Left cardiac atrium (tissue), 4 donors: ENCODE results near the gene RFX6. TPM values are rescaled to one million over a fixed set of nuclear protein-coding genes. Genes with fewer than 3 reads are reported as not detected.
"Not testable (repeated sequence)": the region's sequence is repeated elsewhere in the genome, so short reads cannot be mapped to it uniquely, and the experiment has no call there.

Source experiments
- ATAC-seq, 2 donors: fragments of 200-7000 bp; cut with Tn5 transposase; one replicate each; pipeline ENCODE4 v1.9.1; 2020; ENCODE audit warnings: mild to moderate bottlenecking in 2 of 2, moderate library complexity in 2 of 2
- DNase-seq: peaks from one replicate; pipeline ENCODE4 v3.0.0-alpha.2; 2020
- intact Hi-C, 2 donors: fragments of 100-400 bp; cut with DNase I; formaldehyde crosslinking; loops; one replicate each; pipeline versions ENCODE4 v1.14.1 to v1.15.1; 2022 to 2023
- long read RNA-seq: library from polyadenylated mRNA; unstranded; transcript quantifications from one replicate; pipeline ENCODE4 v2.0.0, GENCODE V29; 2021
- total RNA-seq, 2 donors: library from RNA; stranded (reverse); fragmentation: NEBNext Ultra II Directional; extraction: Animal tissue kit (Norgen Biotek cat#: 25700); gene quantifications; one replicate each; pipeline ENCODE4 v1.2.1, GENCODE V29; 2021
- donor health status: DM: no; HTN: yes; CAD: no.
- donor health status: DM: no; HTN: yes; CAD: no; lungs with severe emphysema.
- donor health status: DM: yes; HTN: yes; CAD: no.
- donor health status: Dilated cardiomyopathy.

Gene RFX6, protein sequence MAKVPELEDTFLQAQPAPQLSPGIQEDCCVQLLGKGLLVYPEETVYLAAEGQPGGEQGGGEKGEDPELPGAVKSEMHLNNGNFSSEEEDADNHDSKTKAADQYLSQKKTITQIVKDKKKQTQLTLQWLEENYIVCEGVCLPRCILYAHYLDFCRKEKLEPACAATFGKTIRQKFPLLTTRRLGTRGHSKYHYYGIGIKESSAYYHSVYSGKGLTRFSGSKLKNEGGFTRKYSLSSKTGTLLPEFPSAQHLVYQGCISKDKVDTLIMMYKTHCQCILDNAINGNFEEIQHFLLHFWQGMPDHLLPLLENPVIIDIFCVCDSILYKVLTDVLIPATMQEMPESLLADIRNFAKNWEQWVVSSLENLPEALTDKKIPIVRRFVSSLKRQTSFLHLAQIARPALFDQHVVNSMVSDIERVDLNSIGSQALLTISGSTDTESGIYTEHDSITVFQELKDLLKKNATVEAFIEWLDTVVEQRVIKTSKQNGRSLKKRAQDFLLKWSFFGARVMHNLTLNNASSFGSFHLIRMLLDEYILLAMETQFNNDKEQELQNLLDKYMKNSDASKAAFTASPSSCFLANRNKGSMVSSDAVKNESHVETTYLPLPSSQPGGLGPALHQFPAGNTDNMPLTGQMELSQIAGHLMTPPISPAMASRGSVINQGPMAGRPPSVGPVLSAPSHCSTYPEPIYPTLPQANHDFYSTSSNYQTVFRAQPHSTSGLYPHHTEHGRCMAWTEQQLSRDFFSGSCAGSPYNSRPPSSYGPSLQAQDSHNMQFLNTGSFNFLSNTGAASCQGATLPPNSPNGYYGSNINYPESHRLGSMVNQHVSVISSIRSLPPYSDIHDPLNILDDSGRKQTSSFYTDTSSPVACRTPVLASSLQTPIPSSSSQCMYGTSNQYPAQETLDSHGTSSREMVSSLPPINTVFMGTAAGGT
- total RNA-seq = not detected
- long read RNA-seq = 0 reads

DNA sequence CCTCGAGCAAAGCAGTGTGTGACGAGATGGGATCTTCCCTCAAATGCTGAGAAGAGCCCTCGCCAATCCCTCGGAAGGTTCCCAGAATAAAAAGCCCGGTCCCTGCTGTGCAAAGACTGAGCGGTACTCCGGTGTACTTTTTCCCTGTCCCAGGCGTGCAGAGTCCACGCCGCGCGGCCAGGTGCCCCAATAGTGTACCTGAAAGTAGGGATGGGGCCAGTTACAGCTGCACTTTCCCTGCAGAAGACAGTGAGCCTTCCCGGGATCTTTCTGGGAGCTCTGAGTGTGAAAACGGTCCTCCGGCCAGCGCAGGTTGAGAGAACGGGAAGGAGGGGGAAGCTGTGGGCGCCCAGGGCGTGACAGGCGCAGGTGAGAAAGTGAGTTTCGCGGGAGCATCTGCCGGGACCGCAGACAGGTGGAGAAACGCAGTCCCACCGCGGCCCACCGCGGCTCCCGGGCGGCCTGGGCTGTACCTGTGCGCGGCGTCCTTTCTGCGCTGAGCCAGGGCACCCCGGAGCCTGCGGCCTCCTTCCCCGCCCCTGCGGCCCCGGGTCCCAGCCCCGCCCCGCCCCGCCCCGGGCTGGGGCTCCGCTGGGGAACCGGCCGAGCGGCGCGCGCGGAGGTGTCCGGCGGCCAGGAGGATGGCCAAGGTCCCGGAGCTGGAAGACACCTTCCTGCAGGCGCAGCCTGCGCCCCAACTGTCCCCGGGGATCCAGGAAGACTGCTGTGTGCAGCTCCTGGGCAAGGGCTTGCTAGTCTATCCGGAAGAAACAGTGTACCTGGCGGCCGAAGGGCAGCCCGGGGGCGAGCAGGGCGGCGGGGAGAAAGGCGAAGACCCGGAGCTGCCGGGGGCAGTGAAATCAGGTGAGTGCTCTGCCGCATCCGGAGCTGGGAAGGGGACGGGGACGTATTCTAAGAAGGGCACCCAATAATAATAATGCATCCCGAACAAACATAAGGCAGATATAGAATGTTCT lies at the start of gene RFX6:
TSS of gene RFX6 (plus strand) at position 608 of the 977 bp plus-strand sequence. CDS start at position 642, 34 bp downstream.
- ATAC-seq (peak in 1 of 2 donors; percentile 32), DNase-seq (no peak)
- intact Hi-C loops = no loop called here

DNA sequence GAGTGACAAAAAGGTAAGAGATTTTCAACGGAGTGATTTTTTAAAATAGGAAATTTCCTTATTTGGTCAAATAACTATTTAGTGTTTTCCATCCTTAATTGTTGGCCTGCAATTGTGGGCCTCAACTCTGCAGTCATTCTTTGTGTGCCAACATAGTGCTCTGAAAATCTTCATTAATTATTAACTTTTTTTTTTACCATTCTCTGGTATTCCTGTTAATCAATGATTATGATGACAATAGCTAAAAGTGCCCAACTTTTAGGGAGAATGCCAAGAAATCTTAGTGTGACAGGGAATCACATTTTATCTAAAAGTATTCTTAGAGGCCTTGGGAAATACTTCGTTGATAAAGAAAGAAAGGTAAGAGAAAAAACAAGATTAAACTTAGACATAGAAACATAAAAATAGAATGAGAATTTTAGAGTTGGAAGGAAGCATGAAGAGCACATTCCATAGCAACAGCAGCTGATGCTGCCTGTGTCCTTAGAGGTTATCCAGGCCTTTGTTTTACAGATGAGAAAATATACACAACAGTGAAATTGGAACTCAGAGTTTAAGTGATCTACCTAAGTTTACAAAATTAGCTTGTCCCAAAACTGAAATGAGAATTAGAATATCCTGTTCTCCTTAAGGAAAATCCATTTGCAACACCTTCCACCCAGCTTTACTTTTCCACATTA lies 49.3 kb upstream of the RFX6 start:
- intact Hi-C loops = no loop called here

DNA sequence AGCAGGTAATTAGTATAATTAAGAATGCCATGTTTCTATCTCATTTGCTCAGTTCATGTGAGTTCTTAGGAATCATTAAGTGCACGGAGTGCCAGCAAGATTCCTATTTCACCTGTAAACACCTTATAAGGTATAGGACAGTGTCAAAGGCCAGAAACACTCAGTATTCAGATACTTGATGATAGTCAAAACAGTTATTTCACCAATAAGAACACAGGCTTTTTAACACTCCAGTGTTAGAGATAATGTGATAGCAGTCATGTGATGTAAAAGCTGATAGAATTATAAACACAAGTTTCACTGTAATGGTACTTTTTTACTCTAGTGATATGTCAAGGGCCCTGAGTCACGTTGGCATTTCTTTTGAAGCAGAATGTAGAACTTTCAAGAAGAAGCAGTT lies 48.1 kb upstream of the RFX6 start, which contains the start of gene GPRC6A:
TSS of gene GPRC6A (minus strand) at position 101 of the 400 bp plus-strand sequence. CDS start at position 31, 70 bp downstream.
- ATAC-seq = no peak
- DNase-seq = no peak
- intact Hi-C loops = no loop called here

More for the DNA sequence above, 49.3 kb upstream of the RFX6 start:
- DNase-seq (no peak), ATAC-seq (no peak)

DNA sequence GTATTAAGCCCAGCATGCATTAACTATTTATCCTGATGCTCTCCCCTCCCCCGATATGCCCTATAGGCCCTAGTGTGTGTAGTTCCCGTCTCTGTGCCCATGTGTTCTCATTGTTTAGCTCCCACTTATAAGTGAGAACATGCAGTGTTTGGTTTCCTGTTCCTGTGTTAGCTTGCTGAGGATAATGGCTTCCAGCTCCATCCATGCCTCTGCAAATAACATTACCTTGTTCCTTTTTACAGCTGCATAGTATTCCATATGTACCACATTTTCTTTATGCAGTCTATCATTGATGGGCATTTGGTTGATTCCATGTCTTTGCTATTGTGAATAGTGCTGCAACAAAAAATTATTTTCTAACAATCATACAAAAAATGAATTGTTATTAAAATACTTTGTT lies 42.5 kb upstream of the RFX6 start:
- ATAC-seq, DNase-seq, intact Hi-C loops: not testable (repeated sequence)

DNA sequence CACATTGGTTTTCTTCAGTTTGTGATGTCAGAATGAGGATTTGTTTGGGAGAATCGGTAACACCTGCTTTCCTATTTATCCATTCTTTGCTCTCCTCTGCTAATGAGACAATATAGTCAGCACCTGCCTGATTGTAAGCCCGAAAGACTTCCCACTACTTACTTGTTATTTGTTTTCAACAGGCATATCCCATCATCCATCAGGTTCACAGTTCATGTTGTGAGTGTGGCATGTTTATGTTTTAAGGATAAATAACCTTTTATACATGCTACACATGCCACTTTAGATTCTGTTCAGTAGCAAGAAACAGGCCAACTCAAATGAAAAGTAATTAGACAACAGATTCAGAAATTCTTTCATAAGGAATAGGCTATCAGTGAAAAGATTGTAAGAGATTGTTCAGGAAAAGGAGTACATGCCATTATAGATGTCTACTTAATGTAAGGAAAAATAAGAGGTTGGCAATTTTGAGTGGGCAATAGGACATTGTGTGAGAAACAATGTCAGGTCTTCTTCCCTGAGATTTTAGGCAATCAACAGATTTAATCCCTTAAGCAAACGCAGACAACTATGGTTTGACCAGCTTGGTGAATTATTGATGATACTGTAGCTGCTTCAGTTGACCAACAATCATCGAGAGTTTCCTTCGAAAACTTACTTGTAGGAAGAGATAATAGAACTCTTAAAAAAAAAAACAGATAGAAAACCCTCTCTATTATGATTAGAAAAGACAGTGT lies 40.3 kb upstream of the RFX6 start:
- DNase-seq (no peak), ATAC-seq (no peak)
- intact Hi-C loops = no loop called here

DNA sequence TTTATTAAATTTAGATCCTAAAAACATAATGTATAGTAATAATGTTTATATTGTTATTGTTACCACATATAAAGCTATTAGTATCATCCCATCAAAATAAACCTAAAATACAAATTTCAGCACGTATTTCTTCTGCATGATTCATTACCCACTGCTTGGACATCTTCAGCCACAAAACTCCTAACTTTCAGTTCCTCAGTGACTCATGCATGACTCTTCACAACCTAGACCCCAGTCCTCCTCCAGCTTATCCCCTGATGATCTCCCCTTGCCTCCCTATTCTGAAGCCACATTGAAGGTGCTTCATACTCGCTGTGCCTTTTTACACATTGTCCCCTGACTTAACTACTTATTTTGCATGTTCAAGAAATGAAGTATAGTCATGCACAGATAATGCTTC lies 37.0 kb upstream of the RFX6 start:
- ATAC-seq = no peak
- DNase-seq = no peak
- intact Hi-C loops = no loop called here

DNA sequence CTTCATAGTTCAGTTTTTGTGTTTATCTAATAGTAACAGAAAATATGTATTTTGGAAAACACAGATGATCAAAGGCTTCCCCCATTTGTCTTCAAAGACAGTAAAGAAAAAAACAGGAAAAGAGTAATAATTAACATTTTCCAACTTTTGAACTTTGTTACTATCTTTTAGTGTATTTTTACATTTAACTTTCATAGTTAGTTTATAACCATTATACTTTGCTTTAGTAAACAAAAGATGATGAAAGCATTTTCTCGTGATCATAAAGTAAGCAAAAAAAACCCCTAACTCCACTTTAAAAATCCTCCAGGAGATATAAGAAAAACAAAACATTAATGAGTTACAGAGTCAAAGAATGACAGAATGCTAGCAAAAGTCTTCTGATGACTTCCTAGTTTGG lies 34.6 kb upstream of the RFX6 start:
- no peak for ATAC-seq
- no peak for DNase-seq
- intact Hi-C loops = no loop called here

DNA sequence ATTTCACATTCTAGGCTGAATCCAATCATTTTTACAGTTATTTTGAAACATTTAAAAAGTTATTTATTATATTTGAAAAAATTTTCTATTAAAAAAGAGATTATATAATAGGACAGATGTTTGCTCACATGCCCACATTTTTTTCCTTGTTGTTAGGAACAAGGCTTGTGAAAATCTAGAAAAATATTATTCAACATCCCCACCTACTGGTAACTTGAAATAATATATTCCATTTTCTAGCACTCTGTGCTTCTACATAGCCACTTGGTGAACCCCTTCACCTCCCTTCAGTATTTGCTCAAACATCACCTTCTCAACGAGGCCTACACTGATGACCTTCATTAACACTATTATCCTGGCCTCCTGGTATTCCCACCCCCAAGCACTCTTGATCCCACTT lies 29.8 kb upstream of the RFX6 start:
- DNase-seq = no peak
- intact Hi-C loops = no loop called here
- no peak for ATAC-seq

DNA sequence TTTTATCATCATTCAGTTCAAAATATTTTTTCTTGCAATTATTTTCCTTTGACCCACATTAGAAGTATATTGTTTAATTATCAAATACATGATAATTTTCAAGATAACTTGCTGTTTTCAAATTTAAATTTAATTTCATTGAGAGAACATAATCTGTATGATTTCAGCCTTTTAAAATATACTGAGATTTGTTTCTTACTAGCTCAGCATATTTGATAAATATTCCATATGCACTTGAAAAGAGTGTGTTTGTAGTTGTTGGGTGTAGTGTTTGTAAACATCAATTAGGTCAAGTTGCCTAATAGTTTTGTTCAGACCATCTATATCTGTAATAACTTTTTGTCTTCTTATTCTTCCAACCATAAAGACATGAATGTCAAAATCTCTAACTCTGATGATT lies 19.0 kb upstream of the RFX6 start:
- ATAC-seq (no peak), DNase-seq (no peak)
- intact Hi-C loops = no loop called here

DNA sequence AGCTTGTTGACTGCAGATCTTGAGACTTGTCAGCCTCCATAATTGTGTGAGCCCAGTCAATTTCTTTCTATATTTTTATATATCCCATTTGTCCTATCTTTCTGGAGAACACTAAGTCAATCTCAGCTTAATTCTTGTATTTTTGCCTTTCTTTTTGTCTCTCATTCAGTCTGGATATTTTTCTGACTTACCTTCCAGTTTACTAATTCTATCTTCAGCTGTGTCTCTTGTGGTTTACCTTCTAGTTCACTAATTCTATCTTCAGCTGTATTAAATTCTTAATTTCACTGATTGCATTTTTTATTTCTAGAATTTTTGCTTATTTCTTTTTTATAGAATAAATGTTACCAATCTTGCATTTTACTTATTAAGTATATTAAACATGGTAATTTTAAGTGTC lies 17.8 kb upstream of the RFX6 start:
- intact Hi-C loops = no loop called here
- DNase-seq = no peak
- ATAC-seq = no peak

DNA sequence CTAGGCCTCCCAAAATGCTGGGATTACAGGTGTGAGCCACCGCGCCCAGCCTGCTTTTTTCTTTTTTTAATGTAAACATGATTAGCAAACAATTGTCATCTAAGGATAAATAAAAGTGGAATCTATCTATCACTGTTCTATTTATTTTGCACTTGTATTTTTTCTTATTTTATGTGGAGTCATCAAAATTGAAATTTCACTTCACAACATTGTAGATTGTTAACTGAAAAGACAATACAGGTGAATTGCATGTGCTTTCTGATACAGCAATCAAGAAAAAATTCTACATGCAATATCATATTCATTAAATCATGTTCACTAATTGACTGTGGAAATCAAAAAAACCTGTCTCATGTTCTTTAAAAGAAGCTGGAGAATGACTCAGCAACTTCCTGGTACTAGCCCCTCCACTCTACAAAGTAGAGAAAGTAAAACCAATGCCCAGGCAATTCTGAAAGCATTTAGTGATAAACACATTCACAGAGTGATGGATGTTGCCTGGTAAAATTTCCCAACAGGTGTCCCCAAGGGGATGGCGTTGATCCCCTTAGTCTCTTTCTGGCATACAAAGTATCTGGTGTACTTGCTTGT lies 10.7 kb upstream of the RFX6 start:
- no peak for ATAC-seq
- no peak for DNase-seq
- intact Hi-C loops = no loop called here

DNA sequence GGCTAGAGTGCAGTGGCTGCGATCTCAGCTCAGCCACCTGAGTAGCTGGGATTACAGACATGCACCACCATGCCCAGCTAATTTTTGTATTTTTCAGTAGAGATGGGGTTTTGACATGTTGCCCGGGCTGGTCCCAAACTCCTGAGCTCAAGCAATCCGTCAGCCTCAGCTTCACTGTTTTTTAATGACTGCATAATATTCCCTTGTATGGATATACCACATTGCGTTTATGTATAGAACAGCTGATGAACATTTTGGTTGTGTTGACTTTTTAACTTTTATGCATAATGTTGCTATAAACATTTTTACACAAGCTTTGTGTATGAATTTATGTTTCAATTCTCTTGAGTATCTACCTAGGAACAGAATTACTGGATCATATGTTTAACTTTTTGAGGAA lies 4.3 kb upstream of the RFX6 start:
- intact Hi-C loops = no loop called here
- DNase-seq (no peak), ATAC-seq (no peak)

DNA sequence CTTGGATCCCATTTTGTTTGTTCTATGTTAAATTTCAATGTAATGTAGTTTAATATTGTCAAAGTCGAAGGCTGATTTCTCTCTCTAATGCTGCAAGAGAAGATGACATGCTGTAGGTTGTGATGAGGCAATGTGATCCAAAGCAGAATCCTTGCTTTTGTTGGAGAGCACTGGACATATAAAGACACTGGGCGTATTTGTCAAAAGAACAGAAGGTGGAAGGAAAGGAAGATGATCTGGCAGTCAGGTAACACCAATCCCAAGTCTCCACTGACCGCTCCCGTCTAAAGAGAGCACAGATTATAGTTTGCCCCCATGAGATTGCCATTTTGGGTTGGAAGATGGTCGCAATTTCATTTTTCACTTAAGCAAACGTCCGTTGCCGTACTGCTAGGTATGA lies 935 bp upstream of the RFX6 start:
- no peak for DNase-seq
- intact Hi-C loops = no loop called here
- ATAC-seq = no peak

DNA sequence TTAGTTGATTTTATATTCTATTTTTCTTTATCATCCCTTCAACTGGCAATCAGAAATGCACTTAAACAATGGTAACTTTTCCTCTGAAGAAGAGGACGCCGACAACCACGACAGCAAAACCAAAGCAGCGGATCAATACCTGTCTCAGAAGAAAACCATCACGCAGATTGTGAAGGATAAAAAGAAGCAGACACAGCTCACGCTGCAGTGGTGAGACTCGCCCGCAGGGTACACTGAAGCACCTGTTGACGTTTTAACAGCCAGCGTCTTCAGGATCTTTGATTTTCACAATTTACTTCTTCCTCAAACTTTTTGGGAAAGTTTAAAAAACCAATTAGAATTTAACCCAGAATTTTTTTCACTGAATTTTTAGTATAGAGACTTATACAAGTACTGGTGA lies 701 bp downstream of the RFX6 start:
- ATAC-seq = no peak
- DNase-seq = no peak
- intact Hi-C loops = no loop called here

DNA sequence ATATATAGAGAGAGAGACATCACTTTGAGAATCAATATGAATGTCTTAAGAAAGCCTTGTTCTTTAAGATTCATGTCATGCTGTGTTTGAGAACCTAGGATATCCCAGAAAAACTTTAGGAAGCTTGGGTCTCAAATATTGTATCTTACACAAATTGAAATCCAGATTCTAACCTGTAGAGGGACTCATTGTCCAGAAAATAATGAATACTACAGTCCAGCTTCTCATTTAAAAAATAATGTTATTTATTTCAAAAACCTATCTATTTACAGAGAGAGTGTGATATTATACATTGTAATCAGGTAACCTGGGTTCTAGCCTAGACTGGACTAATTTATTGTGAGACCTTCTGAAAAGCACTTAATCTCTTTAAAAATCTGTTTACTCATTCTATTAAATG lies 4.2 kb downstream of the RFX6 start:
- DNase-seq (no peak), ATAC-seq (no peak)
- intact Hi-C loops = no loop called here

DNA sequence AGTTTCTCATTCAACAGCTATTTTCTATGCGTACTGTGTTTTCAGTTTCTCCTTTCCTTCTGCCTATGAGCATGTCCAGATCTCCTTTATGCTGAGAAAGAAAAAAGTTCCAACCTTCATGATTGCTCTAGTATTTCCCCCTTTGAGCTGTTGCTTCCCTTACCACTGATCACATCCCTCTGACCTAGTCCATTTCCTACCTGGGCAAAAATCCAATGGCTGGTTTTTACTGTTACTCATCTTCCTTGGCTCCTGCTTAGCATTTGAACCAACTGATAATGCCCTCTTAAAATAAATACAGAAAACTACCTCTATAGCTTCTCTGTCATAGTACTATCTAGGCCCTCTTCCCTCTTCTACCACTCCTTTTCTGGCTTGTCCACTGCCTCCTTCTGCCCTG lies 6.0 kb downstream of the RFX6 start:
- intact Hi-C loops = no loop called here
- no peak for DNase-seq
- peak in 1 of 2 donors; percentile 33 for ATAC-seq

DNA sequence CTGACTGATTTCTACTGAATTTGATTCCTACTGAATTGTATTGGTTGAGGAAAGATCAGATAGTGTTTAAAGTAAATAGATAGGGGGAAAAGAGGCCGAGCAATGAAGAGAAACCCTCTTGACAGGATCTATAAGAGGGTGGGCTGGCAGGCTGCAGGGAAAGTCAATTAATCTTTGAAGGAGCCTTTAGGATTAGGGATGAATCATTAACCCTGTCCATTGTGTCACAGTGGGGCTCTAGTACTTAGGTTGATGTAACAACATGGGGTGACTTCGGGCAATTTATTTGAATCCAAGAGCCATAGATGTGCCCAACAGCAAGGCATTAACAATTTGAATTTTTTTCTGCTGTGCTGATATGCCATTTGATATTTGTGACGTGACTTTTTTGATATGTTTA lies 7.5 kb downstream of the RFX6 start:
- intact Hi-C loops = no loop called here
- DNase-seq = no peak

More for the DNA sequence above, 7.5 kb downstream of the RFX6 start:
- ATAC-seq = no peak
